ENCODE data around the gene ARHGEF7.

The ARHGEF7 gene

DNA sequence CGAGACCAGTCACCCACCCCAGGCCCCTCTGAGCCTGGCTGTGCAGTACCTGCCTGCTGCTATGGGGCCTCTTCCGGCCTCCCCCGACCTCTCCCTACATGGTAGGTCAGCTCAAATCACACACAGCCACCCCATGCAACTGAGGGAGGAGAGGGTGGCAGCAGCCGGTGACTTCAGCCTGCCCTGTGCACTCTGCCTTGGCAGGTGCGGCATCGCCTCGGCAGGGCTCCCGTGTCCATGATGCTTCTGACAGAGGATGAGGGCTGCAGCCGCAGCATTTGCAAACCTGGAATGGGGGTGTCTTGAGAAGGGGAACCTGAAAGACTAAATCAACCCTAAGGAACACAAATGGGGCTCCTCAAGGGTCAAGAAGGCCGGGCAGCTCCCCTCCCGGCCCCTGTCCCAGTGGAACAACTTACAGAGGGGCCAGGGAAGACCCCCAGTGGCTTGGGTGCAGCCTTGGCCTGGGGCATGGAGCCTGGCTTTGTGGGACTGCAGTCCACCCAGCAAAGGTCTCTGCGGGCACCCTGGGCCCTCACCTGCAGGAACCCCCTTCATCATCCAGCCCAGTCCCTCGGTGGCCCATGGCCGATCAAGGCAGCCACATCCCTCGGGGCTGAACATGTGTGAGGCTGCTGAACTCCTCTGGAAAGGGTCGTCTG, 212.0 kb downstream of the ARHGEF7 start:
- H3K4me1 ChIP-seq (ENCODE audit: control insufficient read depth, insufficient read depth, low read length): no peaks in the 10 kb centered on the region
- H3K4me3 ChIP-seq (ENCODE audit: low read length): no peak overlapping the region
- H3K9ac ChIP-seq (ENCODE audit: low read length): no peak overlapping the region
- H3K36me3 ChIP-seq (ENCODE audit: control insufficient read depth, insufficient read depth, low read length): no peaks in the 10 kb centered on the region
- no peaks in the 10 kb centered on the region for H3K27me3 ChIP-seq (ENCODE audit: control insufficient read depth, insufficient read depth, low read length)
- H3K9me3 ChIP-seq (ENCODE audit: control insufficient read depth, low read length): no peaks in the 10 kb centered on the region

DNA sequence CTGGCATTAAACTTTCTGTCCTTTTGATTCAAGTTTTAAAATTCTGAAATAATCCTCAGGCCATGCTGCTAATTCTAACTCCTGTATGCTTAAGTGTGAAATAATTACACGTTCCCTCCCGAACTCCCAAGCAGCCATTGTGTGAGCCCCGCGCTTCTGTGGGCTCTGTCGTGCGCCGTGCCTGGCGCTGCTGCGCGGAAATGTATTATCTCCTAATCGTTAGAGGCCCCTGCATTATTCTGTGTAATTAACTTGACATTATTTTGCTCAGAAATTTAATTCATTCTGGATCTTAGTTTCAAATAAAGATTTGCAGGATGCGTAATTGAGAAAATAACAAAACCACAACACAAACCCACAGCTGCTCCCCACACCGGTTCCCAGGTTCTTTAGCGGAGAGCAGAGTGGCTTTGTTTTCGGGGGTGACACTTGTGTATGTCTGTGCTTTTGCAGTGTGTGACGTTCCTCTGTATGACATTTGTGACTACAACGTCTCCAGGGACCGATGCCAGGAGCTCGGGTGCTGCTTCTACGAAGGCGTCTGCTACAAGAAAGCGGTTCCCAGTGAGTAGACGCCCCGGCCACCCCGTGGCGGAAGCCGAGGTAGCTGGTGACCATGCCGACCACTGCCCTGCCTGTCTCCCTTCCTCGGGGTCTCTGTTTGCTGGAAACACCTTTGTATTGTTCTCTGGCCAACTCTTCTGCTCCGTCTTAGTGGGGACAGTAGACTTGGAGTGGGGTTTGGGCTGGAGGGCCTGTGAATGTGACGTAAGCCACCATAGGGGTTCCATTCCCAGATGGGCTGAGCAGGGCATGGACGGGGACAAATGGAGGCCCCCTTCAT, 212.8 kb downstream of the ARHGEF7 start:
- H3K4me3 ChIP-seq (ENCODE audit: low read length): no peak overlapping the region
- no peaks in the 10 kb centered on the region for H3K9me3 ChIP-seq (ENCODE audit: control insufficient read depth, low read length)
- no peak overlapping the region for H3K9ac ChIP-seq (ENCODE audit: low read length)
- H3K27me3 ChIP-seq (ENCODE audit: control insufficient read depth, insufficient read depth, low read length): no peaks in the 10 kb centered on the region
- no peaks in the 10 kb centered on the region for H3K4me1 ChIP-seq (ENCODE audit: control insufficient read depth, insufficient read depth, low read length)
- H3K36me3 ChIP-seq (ENCODE audit: control insufficient read depth, insufficient read depth, low read length): no peaks in the 10 kb centered on the region

GRCh38 chr13:111328574-111329410, 213.7 kb downstream of the ARHGEF7 start:
- H3K36me3 ChIP-seq (ENCODE audit: control insufficient read depth, insufficient read depth, low read length): no peaks in the 10 kb centered on the region

GRCh38 chr13:111329641-111330040, 214.5 kb downstream of the ARHGEF7 start:
- H3K4me3 ChIP-seq (ENCODE audit: low read length): no peak overlapping the region
- no peaks in the 10 kb centered on the region for H3K9me3 ChIP-seq (ENCODE audit: control insufficient read depth, low read length)
- H3K36me3 ChIP-seq (ENCODE audit: control insufficient read depth, insufficient read depth, low read length): no peaks in the 10 kb centered on the region
- no peak overlapping the region for H3K9ac ChIP-seq (ENCODE audit: low read length)
- no peaks in the 10 kb centered on the region for H3K4me1 ChIP-seq (ENCODE audit: control insufficient read depth, insufficient read depth, low read length)
- no peaks in the 10 kb centered on the region for H3K27me3 ChIP-seq (ENCODE audit: control insufficient read depth, insufficient read depth, low read length)

More at GRCh38 chr13:111328574-111329410, 213.7 kb downstream of the ARHGEF7 start:
- no peak overlapping the region for H3K9ac ChIP-seq (ENCODE audit: low read length)
- H3K4me1 ChIP-seq (ENCODE audit: control insufficient read depth, insufficient read depth, low read length): no peaks in the 10 kb centered on the region
- H3K4me3 ChIP-seq (ENCODE audit: low read length): no peak overlapping the region
- no peaks in the 10 kb centered on the region for H3K9me3 ChIP-seq (ENCODE audit: control insufficient read depth, low read length)
- H3K27me3 ChIP-seq (ENCODE audit: control insufficient read depth, insufficient read depth, low read length): no peaks in the 10 kb centered on the region

DNA sequence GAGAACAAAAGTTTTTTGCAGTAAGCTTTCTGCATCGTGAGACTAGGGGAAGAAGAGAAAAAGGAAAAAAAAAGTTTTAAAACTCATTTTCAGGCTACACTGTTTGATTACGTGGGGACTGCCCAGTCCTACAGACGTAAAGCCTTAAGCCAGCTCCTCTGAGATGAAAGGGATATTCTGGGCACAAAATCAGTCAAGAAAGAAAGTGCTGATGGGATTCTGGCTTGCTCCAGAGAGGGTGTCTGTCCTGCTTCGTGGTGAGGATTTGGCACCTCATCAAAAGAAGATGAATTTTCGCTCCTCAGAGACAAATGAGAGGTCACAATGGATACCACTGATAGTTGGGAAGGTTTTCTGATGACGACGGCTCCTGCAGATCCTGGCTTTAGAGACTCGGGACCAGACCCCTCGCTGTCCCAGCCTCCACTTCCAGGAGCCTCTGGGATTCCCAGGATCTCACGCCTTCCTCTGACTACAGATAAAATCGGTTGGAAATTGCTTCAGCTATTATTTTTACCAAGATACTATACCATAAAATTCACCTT, 215.0 kb downstream of the ARHGEF7 start:
- Histone ChIP-seq H3K27me3 (ENCODE audit: control insufficient read depth, insufficient read depth, low read length) (no peaks in the 10 kb centered on the region), H3K4me1 (ENCODE audit: control insufficient read depth, insufficient read depth, low read length) (no peaks in the 10 kb centered on the region), H3K4me3 (ENCODE audit: low read length) (no peak overlapping the region), H3K9me3 (ENCODE audit: control insufficient read depth, low read length) (no peaks in the 10 kb centered on the region), H3K9ac (ENCODE audit: low read length) (no peak overlapping the region), H3K36me3 (ENCODE audit: control insufficient read depth, insufficient read depth, low read length) (no peaks in the 10 kb centered on the region)

DNA sequence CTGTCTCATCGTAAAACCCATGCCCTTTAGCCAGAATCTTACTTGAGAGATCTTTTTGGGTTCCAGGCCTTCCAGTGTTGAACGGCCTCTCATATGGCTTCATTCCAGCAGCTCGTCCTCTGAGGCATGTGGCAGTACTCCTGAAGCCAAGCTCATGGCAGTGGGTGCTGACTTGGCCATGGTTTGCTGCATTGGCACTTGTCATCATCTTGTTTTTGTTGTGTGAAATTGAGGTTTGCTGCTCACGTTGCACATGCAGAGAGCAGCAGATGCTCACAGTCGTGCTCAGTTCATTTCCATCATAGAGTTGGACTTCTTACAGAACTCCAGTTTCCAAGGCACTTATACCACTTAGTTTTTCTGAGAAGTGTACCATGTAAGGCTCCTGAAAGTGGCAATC, 220.2 kb downstream of the ARHGEF7 start:
- no peak overlapping the region for H3K4me3 ChIP-seq (ENCODE audit: low read length)
- H3K36me3 ChIP-seq (ENCODE audit: control insufficient read depth, insufficient read depth, low read length): no peaks in the 10 kb centered on the region
- no peaks in the 10 kb centered on the region for H3K4me1 ChIP-seq (ENCODE audit: control insufficient read depth, insufficient read depth, low read length)
- no peaks in the 10 kb centered on the region for H3K9me3 ChIP-seq (ENCODE audit: control insufficient read depth, low read length)
- no peaks in the 10 kb centered on the region for H3K27me3 ChIP-seq (ENCODE audit: control insufficient read depth, insufficient read depth, low read length)
- no peak overlapping the region for H3K9ac ChIP-seq (ENCODE audit: low read length)

GRCh38 chr13:111336666-111337065, 221.6 kb downstream of the ARHGEF7 start:
- Histone ChIP-seq H3K9me3 (ENCODE audit: control insufficient read depth, low read length) (no peaks in the 10 kb centered on the region), H3K9ac (ENCODE audit: low read length) (no peak overlapping the region), H3K4me3 (ENCODE audit: low read length) (no peak overlapping the region)

DNA sequence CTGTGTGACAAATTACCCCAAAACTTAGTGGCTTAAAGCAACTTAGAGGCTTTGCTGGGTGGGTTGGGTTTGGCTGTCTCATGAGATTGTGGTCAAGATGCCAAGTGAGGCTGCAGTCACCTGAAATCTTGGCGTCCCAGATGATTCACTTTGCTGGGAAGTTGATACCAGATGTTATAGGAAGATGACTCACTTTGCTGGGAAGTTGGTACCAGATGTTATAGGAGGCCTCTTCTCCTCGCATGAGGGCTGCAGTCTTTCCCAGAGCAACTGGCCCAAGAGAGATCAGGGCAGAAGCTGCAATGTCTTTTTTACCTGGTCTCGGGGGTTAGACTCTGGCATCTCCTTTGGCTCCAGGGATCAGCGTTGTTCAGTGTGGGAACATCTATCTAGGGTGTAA, 222.1 kb downstream of the ARHGEF7 start:
- H3K4me3 ChIP-seq (ENCODE audit: low read length): no peak overlapping the region
- H3K36me3 ChIP-seq (ENCODE audit: control insufficient read depth, insufficient read depth, low read length): no peaks in the 10 kb centered on the region
- H3K4me1 ChIP-seq (ENCODE audit: control insufficient read depth, insufficient read depth, low read length): no peaks in the 10 kb centered on the region
- H3K27me3 ChIP-seq (ENCODE audit: control insufficient read depth, insufficient read depth, low read length): no peaks in the 10 kb centered on the region
- no peaks in the 10 kb centered on the region for H3K9me3 ChIP-seq (ENCODE audit: control insufficient read depth, low read length)
- H3K9ac ChIP-seq (ENCODE audit: low read length): no peak overlapping the region

More at GRCh38 chr13:111336666-111337065, 221.6 kb downstream of the ARHGEF7 start:
- Histone ChIP-seq H3K4me1 (ENCODE audit: control insufficient read depth, insufficient read depth, low read length) (no peaks in the 10 kb centered on the region), H3K27me3 (ENCODE audit: control insufficient read depth, insufficient read depth, low read length) (no peaks in the 10 kb centered on the region), H3K36me3 (ENCODE audit: control insufficient read depth, insufficient read depth, low read length) (no peaks in the 10 kb centered on the region)

DNA sequence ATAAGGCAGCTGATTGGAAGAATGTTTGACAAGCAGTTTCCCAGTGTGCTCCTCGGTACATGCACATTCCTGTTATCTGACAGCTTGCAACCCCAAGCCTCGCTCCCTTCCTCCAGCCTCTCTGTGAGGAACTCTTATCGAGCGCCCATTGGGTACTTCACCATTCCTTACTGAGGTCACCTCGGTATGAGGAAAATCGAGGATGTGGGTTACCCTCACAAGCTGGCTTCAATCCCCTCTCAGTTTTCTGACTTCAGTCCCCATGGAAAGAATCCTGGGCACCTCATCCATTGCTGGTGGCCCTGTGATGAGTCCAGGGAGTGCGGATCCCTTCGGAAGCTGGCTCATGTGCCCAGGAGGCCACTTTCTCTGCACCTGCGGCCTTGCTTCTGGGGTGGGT, 222.6 kb downstream of the ARHGEF7 start:
- Histone ChIP-seq H3K4me3 (ENCODE audit: low read length) (no peak overlapping the region), H3K4me1 (ENCODE audit: control insufficient read depth, insufficient read depth, low read length) (no peaks in the 10 kb centered on the region), H3K36me3 (ENCODE audit: control insufficient read depth, insufficient read depth, low read length) (no peaks in the 10 kb centered on the region), H3K27me3 (ENCODE audit: control insufficient read depth, insufficient read depth, low read length) (no peaks in the 10 kb centered on the region), H3K9ac (ENCODE audit: low read length) (no peak overlapping the region), H3K9me3 (ENCODE audit: control insufficient read depth, low read length) (no peaks in the 10 kb centered on the region)

DNA sequence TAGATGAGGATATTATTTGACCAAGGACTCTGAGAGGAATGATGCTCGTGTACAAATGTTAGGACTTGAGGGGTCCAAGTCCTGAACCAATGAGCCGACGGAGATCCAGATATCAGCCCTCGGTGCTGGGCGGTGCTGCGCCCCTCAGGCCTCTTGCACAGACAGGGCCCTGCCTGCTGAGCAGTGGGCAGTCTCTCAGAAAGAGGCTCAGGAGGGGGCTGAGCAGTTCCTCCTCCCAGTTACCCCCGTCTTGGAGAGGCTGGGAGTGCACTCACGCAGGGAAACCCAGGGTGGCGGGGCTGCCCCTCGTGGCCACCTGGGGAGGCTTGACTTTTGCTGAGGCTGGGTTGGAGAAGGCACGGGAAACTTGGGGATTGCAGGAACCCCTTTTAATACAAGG, 223.7 kb downstream of the ARHGEF7 start:
- no peaks in the 10 kb centered on the region for H3K9me3 ChIP-seq (ENCODE audit: control insufficient read depth, low read length)
- no peak overlapping the region for H3K4me3 ChIP-seq (ENCODE audit: low read length)
- no peaks in the 10 kb centered on the region for H3K4me1 ChIP-seq (ENCODE audit: control insufficient read depth, insufficient read depth, low read length)
- no peaks in the 10 kb centered on the region for H3K36me3 ChIP-seq (ENCODE audit: control insufficient read depth, insufficient read depth, low read length)
- H3K27me3 ChIP-seq (ENCODE audit: control insufficient read depth, insufficient read depth, low read length): no peaks in the 10 kb centered on the region
- H3K9ac ChIP-seq (ENCODE audit: low read length): no peak overlapping the region

DNA sequence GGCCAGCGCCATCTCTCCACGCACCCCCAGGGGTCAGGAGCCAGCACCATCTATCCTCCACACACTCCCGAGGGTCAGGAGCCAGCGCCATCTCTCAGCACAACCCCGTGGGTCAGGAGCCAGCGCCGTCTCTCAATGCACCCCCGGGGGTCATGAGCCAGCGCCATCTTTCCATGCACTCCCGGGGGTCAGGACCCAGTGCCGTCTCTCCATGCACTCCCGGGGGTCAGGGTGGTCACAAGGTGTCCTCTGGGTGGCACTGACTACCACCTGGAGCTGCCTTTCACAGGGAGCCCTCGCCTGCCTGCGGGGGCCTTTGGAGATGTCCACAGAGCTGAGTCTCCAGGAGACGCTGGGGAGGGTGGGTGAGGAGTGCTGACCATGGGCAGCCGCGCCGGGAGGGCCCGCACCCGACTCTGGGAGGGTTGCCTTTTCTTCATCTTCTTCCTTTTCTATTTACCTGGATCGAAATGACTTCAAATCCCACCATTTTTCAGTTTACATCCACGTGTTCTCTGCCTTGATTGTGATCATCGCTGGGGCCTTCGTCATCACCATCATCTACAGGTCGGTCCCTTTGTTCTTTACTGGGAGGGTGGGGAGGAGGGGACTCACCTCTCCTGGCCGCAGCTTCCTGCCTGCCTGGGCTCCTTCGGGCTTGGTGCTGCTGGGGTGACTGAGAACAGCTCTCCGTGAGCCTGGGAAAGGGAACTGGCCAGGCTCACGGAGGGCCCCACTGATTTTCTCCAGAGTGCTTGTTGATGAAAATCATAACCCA, 224.4 kb downstream of the ARHGEF7 start:
- H3K9me3 ChIP-seq (ENCODE audit: control insufficient read depth, low read length): no peaks in the 10 kb centered on the region

More for the DNA sequence above, 224.4 kb downstream of the ARHGEF7 start:
- Histone ChIP-seq H3K36me3 (ENCODE audit: control insufficient read depth, insufficient read depth, low read length) (no peaks in the 10 kb centered on the region), H3K4me3 (ENCODE audit: low read length) (no peak overlapping the region), H3K27me3 (ENCODE audit: control insufficient read depth, insufficient read depth, low read length) (no peaks in the 10 kb centered on the region), H3K9ac (ENCODE audit: low read length) (no peak overlapping the region), H3K4me1 (ENCODE audit: control insufficient read depth, insufficient read depth, low read length) (no peaks in the 10 kb centered on the region)

Measured in mucosa of stomach (tissue), 1 donor.